NCI-H2107 (cell line): ENCODE data around the gene CCDC88B.

Experiments used
- DNase-seq: peaks from one replicate; lab custom pipeline; 2025; lab: John Stamatoyannopoulos, UW

Gene CCDC88B

DNA sequence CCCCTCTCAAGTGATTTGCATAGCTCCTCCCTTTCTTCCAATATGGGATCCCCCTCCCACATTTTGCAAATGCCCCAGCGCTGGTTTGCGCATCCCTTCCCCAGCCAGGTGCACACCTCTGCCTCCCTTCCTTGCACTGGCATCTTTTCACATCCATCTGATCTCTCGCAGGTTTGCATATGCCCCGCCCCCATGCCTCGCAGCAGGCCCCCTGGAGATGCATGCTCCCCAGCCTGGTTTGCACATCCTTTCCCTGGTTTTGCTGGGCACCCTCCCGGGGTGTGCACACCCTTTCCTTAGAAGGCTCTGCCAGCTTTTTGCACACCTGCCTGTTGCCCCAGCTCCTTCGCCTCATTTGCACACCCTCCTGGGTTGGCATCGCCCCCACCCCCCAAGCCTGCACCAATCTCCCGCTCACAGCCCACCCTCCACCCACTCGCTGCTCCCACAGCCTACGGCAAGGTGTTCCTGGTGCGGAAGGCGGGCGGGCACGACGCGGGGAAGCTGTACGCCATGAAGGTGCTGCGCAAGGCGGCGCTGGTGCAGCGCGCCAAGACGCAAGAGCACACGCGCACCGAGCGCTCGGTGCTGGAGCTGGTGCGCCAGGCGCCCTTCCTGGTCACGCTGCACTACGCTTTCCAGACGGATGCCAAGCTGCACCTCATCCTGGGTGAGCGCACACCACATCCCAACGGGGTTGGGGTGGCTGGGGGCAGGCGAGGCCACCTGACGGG, 19.9 kb downstream of the CCDC88B start:
- no peak for DNase-seq

DNA sequence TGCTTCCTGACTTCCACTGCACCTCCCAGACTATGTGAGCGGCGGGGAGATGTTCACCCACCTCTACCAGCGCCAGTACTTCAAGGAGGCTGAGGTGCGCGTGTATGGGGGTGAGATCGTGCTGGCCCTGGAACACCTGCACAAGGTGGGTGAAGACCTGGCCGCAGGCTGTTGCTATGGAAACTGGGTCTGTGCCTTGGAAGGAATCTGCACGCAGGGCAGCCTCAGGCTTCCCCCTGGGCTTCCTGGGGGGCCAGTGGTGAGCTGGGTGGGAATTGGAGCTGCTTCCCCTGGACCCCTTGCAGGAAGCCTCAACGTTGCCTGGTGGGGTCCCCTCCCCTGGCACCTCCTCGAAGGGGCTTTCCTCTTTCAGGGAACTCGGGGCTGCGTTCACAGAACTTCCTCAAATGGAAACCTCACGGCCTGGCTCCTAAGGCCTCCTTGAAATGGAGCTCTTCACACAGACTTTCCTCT, 20.5 kb downstream of the CCDC88B start:
- no peak for DNase-seq

- DNase-seq, result no peak
Observed at GRCh38 chr11:64361659-64362058, 21.7 kb downstream of the CCDC88B start.

DNA sequence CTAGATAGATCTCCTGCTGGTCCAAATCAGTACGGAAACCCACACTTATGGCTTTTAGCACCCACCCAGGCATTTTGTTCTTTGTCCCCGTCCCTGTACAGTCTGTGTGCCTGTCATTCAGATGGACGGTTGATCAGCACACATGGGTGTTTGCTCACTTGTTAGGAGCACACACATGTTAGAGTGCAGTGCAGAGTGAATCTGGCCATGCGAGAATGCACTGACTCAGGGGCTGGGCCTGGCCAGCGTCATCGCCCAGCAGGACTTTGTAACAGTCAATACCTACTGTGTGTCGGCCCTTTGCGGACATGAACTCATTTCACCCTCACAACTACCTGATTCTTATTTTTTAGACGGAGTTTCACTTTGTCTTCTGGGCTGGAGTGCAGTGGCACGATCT, 22.3 kb downstream of the CCDC88B start:
- no peak for DNase-seq

GRCh38 chr11:64364435-64364834, 24.4 kb downstream of the CCDC88B start:
- DNase-seq, result no peak

DNA sequence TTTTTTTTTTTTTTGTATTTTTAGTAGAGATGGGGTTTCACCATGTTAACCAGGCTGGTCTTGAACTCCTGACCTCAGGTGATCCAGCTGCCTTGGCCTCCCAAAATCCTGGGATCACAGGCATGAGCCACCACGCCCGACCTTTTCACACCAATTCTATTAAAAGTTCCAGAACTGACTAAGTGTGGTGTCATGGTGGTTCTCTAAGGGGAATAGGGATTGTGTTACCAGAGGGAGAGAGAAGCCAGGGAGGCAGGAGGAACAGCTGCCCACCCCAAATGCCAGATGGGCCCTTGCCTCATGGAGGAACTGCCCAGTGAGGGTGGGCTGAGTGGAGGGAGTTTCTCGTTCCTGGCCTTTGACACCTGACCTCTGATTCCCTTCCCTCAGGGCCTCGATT, 24.9 kb downstream of the CCDC88B start:
- no peak for DNase-seq

GRCh38 chr11:64366751-64367150, 26.7 kb downstream of the CCDC88B start:
- no peak for DNase-seq

GRCh38 chr11:64367931-64368672, 28.1 kb downstream of the CCDC88B start:
- DNase-seq, result no peak

GRCh38 chr11:64368673-64369074, 28.7 kb downstream of the CCDC88B start:
- no peak for DNase-seq

DNA sequence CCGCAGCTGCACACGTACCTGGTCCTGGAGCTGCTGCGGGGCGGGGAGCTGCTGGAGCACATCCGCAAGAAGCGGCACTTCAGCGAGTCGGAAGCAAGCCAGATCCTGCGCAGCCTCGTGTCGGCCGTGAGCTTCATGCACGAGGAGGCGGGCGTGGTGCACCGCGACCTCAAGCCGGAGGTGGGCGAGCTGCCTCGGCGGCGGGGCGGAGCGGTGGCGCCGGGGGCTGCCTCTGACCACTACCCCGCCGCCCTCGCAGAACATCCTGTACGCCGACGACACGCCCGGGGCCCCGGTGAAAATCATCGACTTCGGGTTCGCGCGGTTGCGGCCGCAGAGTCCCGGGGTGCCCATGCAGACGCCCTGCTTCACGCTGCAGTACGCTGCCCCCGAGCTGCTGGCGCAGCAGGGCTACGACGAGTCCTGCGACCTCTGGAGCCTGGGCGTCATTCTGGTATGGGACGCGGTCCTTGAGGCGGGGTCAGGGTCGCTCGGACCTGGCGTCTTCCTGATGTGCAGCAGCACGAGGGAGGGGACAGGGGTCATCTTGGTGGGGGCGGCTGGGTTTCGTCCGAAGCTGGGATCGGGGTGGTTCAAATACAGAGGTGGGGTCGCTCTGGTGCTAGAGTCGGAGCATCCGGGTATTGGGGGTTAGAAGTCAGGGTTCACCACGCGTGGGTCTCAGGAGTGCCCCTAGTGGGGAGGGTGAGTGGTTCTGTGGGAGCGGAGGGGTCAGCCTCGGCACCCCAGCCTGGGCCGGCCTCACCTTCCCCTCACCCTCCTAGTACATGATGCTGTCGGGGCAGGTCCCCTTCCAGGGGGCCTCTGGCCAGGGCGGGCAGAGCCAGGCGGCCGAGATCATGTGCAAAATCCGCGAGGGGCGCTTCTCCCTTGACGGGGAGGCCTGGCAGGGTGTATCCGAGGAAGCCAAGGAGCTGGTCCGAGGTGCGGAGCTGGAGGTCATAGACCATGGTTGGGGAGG, 29.7 kb downstream of the CCDC88B start:
- no peak for DNase-seq

DNA sequence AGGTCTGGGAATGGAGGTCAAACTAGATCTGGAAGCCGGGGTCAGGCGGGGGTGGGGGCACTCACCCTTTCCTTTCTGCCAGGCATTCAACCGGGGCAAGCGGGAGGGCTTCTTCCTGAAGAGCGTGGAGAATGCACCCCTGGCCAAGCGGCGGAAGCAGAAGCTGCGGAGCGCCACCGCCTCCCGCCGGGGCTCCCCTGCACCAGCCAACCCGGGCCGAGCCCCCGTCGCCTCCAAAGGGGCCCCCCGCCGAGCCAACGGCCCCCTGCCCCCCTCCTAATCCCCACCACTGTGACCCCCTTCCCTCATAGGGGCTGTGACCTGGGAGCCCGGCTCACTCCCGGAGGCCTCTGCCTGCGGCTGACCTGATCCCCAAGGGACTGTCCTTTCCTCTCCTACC, 31.2 kb downstream of the CCDC88B start:
- DNase-seq, result no peak

DNA sequence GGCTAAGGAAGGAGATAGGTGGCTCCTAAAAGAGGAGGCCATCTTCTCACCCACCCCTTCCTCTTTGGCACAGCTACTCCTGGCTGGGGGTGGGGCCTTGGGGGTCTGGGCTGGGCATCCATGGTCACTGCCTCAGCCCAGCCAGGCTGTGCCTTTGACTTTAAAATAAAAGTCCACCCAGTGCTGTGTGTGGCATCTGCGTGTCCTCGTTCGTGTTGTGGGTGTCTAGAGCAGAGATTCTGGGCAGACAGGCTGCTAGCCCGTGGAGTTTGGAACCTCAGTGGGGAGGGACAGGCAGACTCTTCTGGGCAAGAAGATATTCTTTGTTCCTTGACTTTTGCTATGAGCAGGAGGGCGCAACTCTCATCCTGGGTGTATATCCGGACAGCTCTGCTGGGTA, 32.0 kb downstream of the CCDC88B start:
- DNase-seq, result no peak

- DNase-seq, result no peak
Observed at GRCh38 chr11:64372802-64373597, 33.0 kb downstream of the CCDC88B start.

- no peak for DNase-seq
Observed at GRCh38 chr11:64373598-64373974, 33.6 kb downstream of the CCDC88B start.

DNA sequence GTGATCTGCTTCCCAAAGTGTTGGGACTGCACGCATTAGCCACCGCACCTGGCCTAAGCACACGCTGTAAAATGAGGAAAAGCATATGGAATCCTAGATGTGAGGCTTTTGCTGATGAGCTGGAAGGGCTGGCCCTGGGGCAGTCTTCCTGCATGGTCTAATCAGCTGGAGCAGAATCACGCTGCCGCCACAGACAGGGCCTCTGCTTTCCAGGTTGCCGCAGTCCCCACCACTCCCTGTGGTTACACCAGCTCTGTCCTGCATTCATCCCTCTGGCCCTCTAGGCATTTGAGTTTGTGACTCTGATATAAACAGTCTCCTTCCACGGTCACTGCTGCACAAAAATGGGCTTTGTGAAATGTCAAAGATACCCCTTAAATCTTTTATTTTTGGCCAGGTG, 36.1 kb downstream of the CCDC88B start:
- no peak for DNase-seq

- no peak for DNase-seq
Observed at GRCh38 chr11:64378335-64378880, 38.4 kb downstream of the CCDC88B start.

DNA sequence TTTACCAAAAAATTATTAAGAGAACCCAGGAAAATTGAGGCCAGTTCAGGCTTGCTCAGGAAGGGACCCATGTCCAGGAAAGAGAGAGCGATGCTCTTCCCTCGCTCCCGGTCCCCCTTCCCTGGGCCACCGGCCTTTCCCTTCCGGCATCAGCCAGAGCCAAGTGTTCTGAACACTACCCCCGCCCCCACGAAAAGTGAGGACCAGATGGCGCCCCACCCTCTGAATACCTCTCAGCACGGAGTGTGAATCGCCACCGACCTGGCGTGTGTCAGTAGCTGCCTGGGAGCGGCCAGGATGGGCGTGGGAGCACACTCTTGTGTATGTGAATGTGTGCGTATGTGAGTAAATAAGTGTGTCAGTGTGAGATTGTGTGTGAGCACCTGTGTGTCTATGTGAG, 39.2 kb downstream of the CCDC88B start:
- no peak for DNase-seq

DNA sequence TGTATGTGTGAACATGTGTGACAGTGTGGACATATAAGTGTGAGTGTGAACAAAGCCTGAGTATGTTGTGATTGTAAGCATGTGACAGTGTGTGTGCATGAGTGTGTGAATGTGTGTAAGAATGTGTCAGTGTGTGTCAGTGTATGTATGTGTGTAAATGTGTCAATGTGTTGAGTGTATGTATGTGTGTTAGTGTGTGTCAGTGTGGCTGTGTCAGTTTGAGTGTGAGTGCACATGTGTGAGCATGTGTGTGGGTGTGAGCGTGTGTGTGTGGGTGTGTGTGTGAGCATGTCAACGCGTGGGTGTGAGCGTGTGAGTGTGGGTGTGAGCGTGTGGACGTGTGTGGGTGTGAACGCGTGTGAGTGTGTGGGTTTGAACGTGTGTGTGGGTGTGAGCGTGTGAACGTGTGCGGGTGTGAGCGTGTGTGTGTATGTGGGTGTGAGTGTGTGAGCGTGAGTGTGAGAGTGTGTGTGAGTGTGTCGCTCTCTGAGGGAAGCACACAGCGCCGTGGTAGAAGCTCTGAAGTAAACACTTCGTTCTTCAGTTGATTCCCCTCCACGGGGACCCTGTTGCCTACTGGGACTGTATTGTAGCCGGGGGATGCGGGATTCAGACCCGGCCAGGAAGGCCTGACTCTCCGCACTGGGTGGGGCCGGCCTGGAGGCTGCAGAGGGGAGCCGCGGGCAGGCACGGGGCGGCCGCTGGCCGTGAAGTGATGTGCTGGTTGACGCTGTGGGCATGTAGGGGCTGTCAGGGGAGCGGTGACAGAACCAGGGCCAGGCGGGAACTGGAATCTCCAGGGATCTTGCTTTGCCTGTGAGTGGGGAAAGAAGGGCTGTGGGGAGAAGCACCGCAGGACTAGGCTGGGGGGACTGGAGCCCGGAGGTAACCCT, 40.1 kb downstream of the CCDC88B start:
- no peak for DNase-seq

GRCh38 chr11:64381350-64381749, 41.3 kb downstream of the CCDC88B start:
- DNase-seq, result no peak

DNA sequence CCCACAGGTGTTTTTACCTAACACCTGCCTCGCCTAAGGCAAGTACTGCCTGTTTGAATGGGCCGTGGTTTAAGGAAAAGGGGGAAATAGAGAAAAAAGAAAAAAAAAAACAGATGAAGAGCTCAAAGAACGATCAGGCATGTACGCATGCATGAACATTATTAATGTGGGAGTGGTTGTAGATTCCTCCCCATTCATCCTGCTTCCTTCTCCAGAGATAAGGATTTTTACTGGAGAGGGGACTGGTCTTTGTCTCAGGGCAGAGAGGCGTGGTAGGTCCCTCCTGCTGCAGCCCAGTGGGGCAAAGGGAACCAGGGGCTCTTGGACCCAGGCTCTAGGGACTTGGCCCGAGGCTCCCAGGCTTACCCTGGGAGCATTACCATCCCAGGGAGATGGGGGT, 42.0 kb downstream of the CCDC88B start:
- no peak for DNase-seq
